IMR-90 (cell line): ENCODE measurements around the gene PLXNA3. TPM values are rescaled to one million over a fixed set of nuclear protein-coding genes. Genes with fewer than 3 reads are reported as not detected.

Experiments used
- ATAC-seq: fragments of 200-7000 bp; cut with Tn5 transposase; 2 replicates; pipeline ENCODE4 v1.9.1; 2020; ENCODE audit warnings: low read depth, mild to moderate bottlenecking, moderate library complexity
- BruUV-seq: library from RNA; stranded (reverse); fragments of 400-500 nt; replicated peaks from 2 replicates; lab custom pipeline; 2021; lab: Mats Ljungman, UMichigan
- CTCF ChIA-PET: fragments of 300-600 bp; formaldehyde crosslinking; extraction: SDS; loops from one replicate; lab custom pipeline; 2021; ENCODE audit warnings: antibody characterized with exemption; lab: Yijun Ruan, JAX
- POLR2A ChIA-PET: fragments of 300-600 bp; sonication (Branson Sonifier 250); formaldehyde crosslinking; loops from one replicate; lab custom pipeline; 2022; ENCODE audit warnings: antibody characterized with exemption; ENCODE audit not compliant: unreplicated experiment; lab: Charles Lee
- DNase-seq: peaks from one replicate; pipeline ENCODE4 v3.0.0; 2013
- H2AFZ ChIP-seq: replicated peaks from 2 replicates; pipeline ENCODE3; 2013; ENCODE audit warnings: low read length, mild to moderate bottlenecking; ENCODE audit not compliant: poor library complexity
- H2AK5ac ChIP-seq: 2 replicates; pipeline ENCODE4 v1.6.1; 2013; ENCODE audit warnings: low read depth, low read length, inconsistent platforms
- H2AK9ac ChIP-seq: replicated peaks from 2 replicates; pipeline ENCODE3; 2013; ENCODE audit warnings: mild to moderate bottlenecking, low read depth, low read length, moderate library complexity; ENCODE audit not compliant: poor library complexity
- H2BK120ac ChIP-seq: 2 replicates; pipeline ENCODE4 v1.6.1; 2013; ENCODE audit warnings: low read depth, low read length, inconsistent platforms
- H2BK15ac ChIP-seq: 3 replicates; pipeline ENCODE4 v1.6.1; 2013; ENCODE audit warnings: low read depth, low read length, inconsistent platforms
- H2BK20ac ChIP-seq: 2 replicates; pipeline ENCODE4 v1.6.1; 2013; ENCODE audit warnings: low read depth, mild to moderate bottlenecking, inconsistent platforms, low read length, moderate library complexity
- H2BK5ac ChIP-seq: 2 replicates; pipeline ENCODE4 v1.6.1; 2013; ENCODE audit warnings: mild to moderate bottlenecking, low read depth, low read length, inconsistent platforms; ENCODE audit not compliant: poor library complexity, severe bottlenecking
- H3K14ac ChIP-seq: replicated peaks from 2 replicates; pipeline ENCODE4 v1.6.1; 2013; ENCODE audit warnings: low read depth, low read length, inconsistent platforms
- H3K18ac ChIP-seq: 2 replicates; pipeline ENCODE4 v1.6.1; 2013; ENCODE audit warnings: low read depth, low read length, control low read depth
- H3K23ac ChIP-seq: 2 replicates; pipeline ENCODE4 v1.6.1; 2013; ENCODE audit warnings: low read depth, low read length, inconsistent platforms
- H3K27ac ChIP-seq: 2 replicates; pipeline ENCODE4 v1.5.1; 2013; ENCODE audit warnings: mild to moderate bottlenecking, control low read depth, low read length; ENCODE audit not compliant: insufficient read depth
- H3K27me3 ChIP-seq: 2 replicates; pipeline ENCODE4 v1.6.1; 2013; ENCODE audit warnings: low read length; ENCODE audit not compliant: control insufficient read depth, insufficient read depth
- H3K36me3 ChIP-seq: 2 replicates; pipeline ENCODE4 v1.6.1; 2013; ENCODE audit warnings: low read length, mixed read lengths; ENCODE audit not compliant: control insufficient read depth, insufficient read depth
- H3K4ac ChIP-seq: 2 replicates; pipeline ENCODE4 v1.6.1; 2013; ENCODE audit warnings: low read depth, low read length, inconsistent platforms
- H3K4me1 ChIP-seq: 2 replicates; pipeline ENCODE4 v1.6.1; 2013; ENCODE audit warnings: low read length, mixed read lengths; ENCODE audit not compliant: control insufficient read depth, insufficient read depth
- H3K4me2 ChIP-seq: 2 replicates; pipeline ENCODE4 v1.6.1; 2013; ENCODE audit warnings: low read depth, mild to moderate bottlenecking, control low read depth, low read length, moderate library complexity
- H3K4me3 ChIP-seq: 2 replicates; pipeline ENCODE4 v1.5.1; 2013; ENCODE audit warnings: low read depth, mild to moderate bottlenecking, control low read depth, low read length, moderate library complexity; ENCODE audit not compliant: insufficient read depth
- H3K56ac ChIP-seq: 2 replicates; pipeline ENCODE4 v1.6.1; 2013; ENCODE audit warnings: low read length, inconsistent platforms; ENCODE audit not compliant: insufficient read depth; ENCODE audit errors: extremely low read depth
- H3K79me1 ChIP-seq, 2 experiments: 2 replicates each; pipeline ENCODE4 v1.6.1; 2013; ENCODE audit warnings: low read length in 2 of 2, inconsistent platforms in 1 of 2, low read depth in 1 of 2
- H3K9ac ChIP-seq: 2 replicates; pipeline ENCODE4 v1.6.1; 2013; ENCODE audit warnings: low read depth, low read length, control low read depth
- H3K9me1 ChIP-seq: 2 replicates; pipeline ENCODE4 v1.6.1; 2013; ENCODE audit warnings: low read length, inconsistent platforms; ENCODE audit not compliant: insufficient read depth
- H3K9me3 ChIP-seq: 2 replicates; pipeline ENCODE4 v1.6.1; 2013; ENCODE audit warnings: low read length; ENCODE audit not compliant: control insufficient read depth, insufficient read depth
- H4K20me1 ChIP-seq: 2 replicates; pipeline ENCODE4 v1.6.1; 2013; ENCODE audit warnings: low read length, inconsistent platforms; ENCODE audit not compliant: insufficient read depth
- H4K5ac ChIP-seq: 2 replicates; pipeline ENCODE4 v1.6.1; 2013; ENCODE audit warnings: mild to moderate bottlenecking, low read depth, low read length, control low read depth
- H4K8ac ChIP-seq, 2 experiments: 2 replicates each; pipeline ENCODE4 v1.6.1; 2013; ENCODE audit warnings: low read depth in 2 of 2, low read length in 2 of 2, control low read depth in 1 of 2, inconsistent platforms in 1 of 2
- H4K91ac ChIP-seq: 2 replicates; pipeline ENCODE4 v1.6.1; 2013; ENCODE audit warnings: low read depth, low read length, inconsistent platforms; ENCODE audit not compliant: insufficient read depth
- CEBPB ChIP-seq: IDR thresholded peaks from 2 replicates; pipeline ENCODE4 v1.6.1; 2012; ENCODE audit warnings: low read depth, low read length, improper control_type of control experiment
- CHD1 ChIP-seq: IDR thresholded peaks from 2 replicates; pipeline ENCODE4 v1.6.1; 2012; ENCODE audit warnings: low read depth, low read length, improper control_type of control experiment
- CTCF ChIP-seq: conservative IDR thresholded peaks from 2 replicates; pipeline ENCODE4 v1.5.1; 2012; ENCODE audit warnings: mild to moderate bottlenecking, low read depth, low read length, improper control_type of control experiment
- MAFK ChIP-seq: IDR thresholded peaks from 2 replicates; pipeline ENCODE4 v1.6.1; 2012; ENCODE audit warnings: low read depth, low read length, improper control_type of control experiment
- MAZ ChIP-seq: IDR thresholded peaks from 2 replicates; pipeline ENCODE4 v1.6.1; 2012; ENCODE audit warnings: low read depth, mild to moderate bottlenecking, low read length, improper control_type of control experiment, moderate library complexity, borderline replicate concordance
- MXI1 ChIP-seq: IDR thresholded peaks from 2 replicates; pipeline ENCODE4 v1.6.1; 2012; ENCODE audit warnings: low read depth, mild to moderate bottlenecking, low read length, moderate library complexity, borderline replicate concordance
- NFE2L2 ChIP-seq: fragments of 150-350 bp; IDR thresholded peaks from 2 replicates; pipeline ENCODE4 v1.6.1; 2016; ENCODE audit warnings: low read depth, mild to moderate bottlenecking, low read length
- POLR2A ChIP-seq: IDR thresholded peaks from 2 replicates; pipeline ENCODE4 v1.6.1; 2012; ENCODE audit warnings: mild to moderate bottlenecking, low read depth, low read length
- SMC3 ChIP-seq: fragments of 150-350 bp; IDR thresholded peaks from 2 replicates; pipeline ENCODE4 v1.6.1; 2016; ENCODE audit warnings: low read depth, mild to moderate bottlenecking, antibody characterized with exemption, low read length, moderate library complexity
- WGBS, 2 experiments: methylation state at CpG; one replicate each; pipeline versions ENCODE4 v1.1.5 to v1.1.7; 2013; ENCODE audit warnings: missing lambda C conversion rate in 2 of 2; ENCODE audit not compliant: insufficient read length in 1 of 2; ENCODE audit errors: extremely low coverage in 2 of 2; 5-methylcytosine and 5-hydroxymethylcytosine counted together
- dilution Hi-C: fragments of 300-500 bp; cut with HindIII; formaldehyde crosslinking; loops from one replicate; pipeline ENCODE4 v1.14.3; 2018; ENCODE audit warnings: low sequenced_read_pairs; ENCODE audit not compliant: unreplicated experiment
- in situ Hi-C: fragments of 300-500 bp; cut with MboI; formaldehyde crosslinking; loops from 3 replicates; pipeline ENCODE4 v1.14.3; 2019; ENCODE audit warnings: low sequenced_read_pairs, inconsistent platforms, mixed read lengths
- intact Hi-C: fragments of 100-400 bp; cut with micrococcal nuclease; formaldehyde crosslinking; loops from 2 replicates; pipeline ENCODE4 v1.10.0; 2022
- polyA plus RNA-seq, 3 experiments: library from polyadenylated mRNA; depleted of rRNA; stranded (reverse); fragments of >200 nt; gene quantifications; 2 replicates each; pipeline ENCODE4 v1.2.3, GENCODE V29; 2012; ENCODE audit warnings: low replicate concordance in 1 of 3
- total RNA-seq: library from RNA; depleted of rRNA; stranded (reverse); fragments of >200 nt; gene quantifications from 2 replicates; pipeline ENCODE4 v1.2.3, GENCODE V29; 2012

PLXNA3 gene
- total and polyA plus RNA-seq, 2 of the 4 experiments (the other 2 are of a cell fraction) = 4.3 to 111 TPM

GRCh38 chrX:154460326-154460725 is 2.2 kb downstream of the PLXNA3 start:
- in situ Hi-C loops = no loop called here
- Histone ChIP-seq H3K4ac (no peak overlapping the region), H3K27ac (no peak overlapping the region; the same call in 1 of the 2 replicates), H2BK5ac (no peak overlapping the region), H3K79me1 (peaks cover 0 to 16% of the 10 kb centered on the region in 2 experiments; a peak in 3 of 4 replicates), H3K9me1 (no peaks in the 10 kb centered on the region), H3K23ac (no peak overlapping the region; the same call in 1 of the 2 replicates), H2AK5ac (no peak overlapping the region), H2BK20ac (no peak overlapping the region), H3K14ac (no peak overlapping the region), H2AFZ (no peak overlapping the region), H2AK9ac (no peak overlapping the region), H2BK15ac (no peak overlapping the region), H3K4me3 (peak overlapping the region; percentile 74), H3K36me3 (peaks cover 43% of the 10 kb centered on the region), H4K8ac (no peak overlapping the region), H3K4me2 (peak overlapping the region; percentile 83; the same call in 1 of the 2 replicates), H3K18ac (no peak overlapping the region), H3K9ac (no peak overlapping the region; the same call in 1 of the 2 replicates), H2BK120ac (no peak overlapping the region), H4K91ac (no peak overlapping the region), H3K27me3 (no peaks in the 10 kb centered on the region), H3K56ac (no peak overlapping the region), H3K4me1 (peaks cover 4% of the 10 kb centered on the region; the same call in 1 of the 2 replicates), H4K5ac (no peak overlapping the region), H3K9me3 (no peaks in the 10 kb centered on the region; the same call in 1 of the 2 replicates), H4K20me1 (peaks cover 39% of the 10 kb centered on the region)
- ChIA-PET POLR2A (no interaction called here), CTCF (interaction anchor here (1.9 kb wide), 1 partner anchor 67 kb away, joined by 5 read pairs; no protein-coding TSS in a partner anchor)
- DNase-seq (no peak), ATAC-seq (no peak)
- 85% methylated on average over 16 of the region's 26 CpGs; no CpG with 5 or more reads in 1 of the 2 experiments for whole genome bisulfite sequencing, 2 experiments
- dilution Hi-C loops = no loop called here
- BruUV-seq = no TSS peak
- TF ChIP-seq CEBPB (no peak), MAZ (no peak), MXI1 (no peak), POLR2A (no peak), MAFK (no peak), CHD1 (no peak), CTCF (no peak), SMC3 (no peak), NFE2L2 (no peak)
- intact Hi-C loops = no loop called here
